HEK293T (cell line): ENCODE data around the gene ADAMTS17.

Source experiments
- BHLHE40 ChIP-seq: fragments of 450-650 bp; IDR thresholded peaks from 2 replicates; pipeline ENCODE4 v1.6.1; 2016; ENCODE audit warnings: mild to moderate bottlenecking, moderate library complexity, borderline replicate concordance
- FOXA1 ChIP-seq: fragments of 450-650 bp; IDR thresholded peaks from 2 replicates; pipeline ENCODE4 v1.6.1; 2016; ENCODE audit warnings: mild to moderate bottlenecking
- FOXK2 ChIP-seq: fragments of 450-650 bp; IDR thresholded peaks from 2 replicates; pipeline ENCODE4 v1.6.1; 2016; ENCODE audit warnings: mild to moderate bottlenecking
- SP1 ChIP-seq: fragments of 450-650 bp; IDR thresholded peaks from 2 replicates; pipeline ENCODE4 v1.6.1; 2017
- TARDBP ChIP-seq: fragments of 450-650 bp; IDR thresholded peaks from 2 replicates; pipeline ENCODE4 v1.6.1; 2016

DNA sequence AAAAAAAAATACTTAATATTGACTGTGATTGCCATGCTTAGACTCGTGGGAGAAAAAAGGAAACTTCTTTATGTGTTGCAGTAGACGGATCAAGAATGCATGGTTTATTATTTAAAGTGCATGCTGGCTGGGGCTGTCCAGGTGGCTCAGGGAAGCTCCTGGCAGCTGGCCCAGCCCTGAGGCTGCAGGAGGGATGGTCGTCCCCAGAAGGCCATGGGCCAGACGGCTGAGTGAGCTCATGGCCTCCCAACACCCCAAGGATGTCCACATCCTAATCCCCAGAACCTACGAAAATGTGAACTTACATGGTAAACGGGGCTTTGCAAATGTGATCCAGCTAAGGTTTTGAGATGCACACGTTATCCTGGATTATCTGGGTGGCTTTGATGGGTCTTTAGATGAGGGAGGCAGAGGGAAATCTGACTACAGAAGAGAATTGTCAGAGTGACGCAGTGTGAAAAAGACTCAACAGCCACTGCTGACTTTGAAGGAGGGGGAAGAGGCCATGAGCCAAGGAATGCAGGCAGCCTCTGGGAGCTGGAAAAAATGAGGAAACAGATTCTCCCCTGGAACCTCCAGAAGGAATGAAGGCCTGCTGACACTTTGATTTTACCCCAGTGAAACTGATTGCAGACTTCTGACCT, 29.8 kb downstream of the ADAMTS17 start:
- TF ChIP-seq FOXK2 (no peak), SP1 (no peak), TARDBP (no peak), BHLHE40 (no peak), FOXA1 (no peak)
